Muscle layer of duodenum (tissue), 2 donors: Measurements from ENCODE around the gene STK17A.
"Not testable (repeated sequence)": the region's sequence is repeated elsewhere in the genome, so short reads cannot be mapped to it uniquely, and the experiment has no call there.

Experiments
- H3K27ac ChIP-seq: one replicate; pipeline ENCODE4 v1.7.0; 2013; ENCODE audit warnings: mild to moderate bottlenecking, low read length
- H3K27me3 ChIP-seq: one replicate; pipeline ENCODE4 v1.7.0; 2013; ENCODE audit warnings: low read depth, mild to moderate bottlenecking, control low read depth, low read length
- H3K36me3 ChIP-seq, 2 donors: one replicate each; pipeline ENCODE4 v1.7.0; 2013; ENCODE audit warnings: low read length in 2 of 2, control low read depth in 1 of 2, mild to moderate bottlenecking in 1 of 2; ENCODE audit not compliant: insufficient read depth in 2 of 2, control insufficient read depth in 1 of 2
- H3K4me1 ChIP-seq, 2 donors: one replicate each; pipeline ENCODE4 v1.7.0; 2013; ENCODE audit warnings: low read length in 2 of 2, mild to moderate bottlenecking in 2 of 2, control low read depth in 1 of 2, moderate library complexity in 1 of 2; ENCODE audit not compliant: insufficient read depth in 2 of 2, control insufficient read depth in 1 of 2
- H3K4me3 ChIP-seq, 2 donors: one replicate each; pipeline ENCODE4 v1.7.0; 2013; ENCODE audit warnings: low read length in 2 of 2, low read depth in 1 of 2, mild to moderate bottlenecking in 1 of 2
- H3K9me3 ChIP-seq, 2 donors: one replicate each; pipeline ENCODE4 v1.7.0; 2013; ENCODE audit warnings: low read length in 2 of 2, control low read depth in 1 of 2, mild to moderate bottlenecking in 1 of 2; ENCODE audit not compliant: control insufficient read depth in 1 of 2
- donor health status: healthy.

The STK17A gene

DNA sequence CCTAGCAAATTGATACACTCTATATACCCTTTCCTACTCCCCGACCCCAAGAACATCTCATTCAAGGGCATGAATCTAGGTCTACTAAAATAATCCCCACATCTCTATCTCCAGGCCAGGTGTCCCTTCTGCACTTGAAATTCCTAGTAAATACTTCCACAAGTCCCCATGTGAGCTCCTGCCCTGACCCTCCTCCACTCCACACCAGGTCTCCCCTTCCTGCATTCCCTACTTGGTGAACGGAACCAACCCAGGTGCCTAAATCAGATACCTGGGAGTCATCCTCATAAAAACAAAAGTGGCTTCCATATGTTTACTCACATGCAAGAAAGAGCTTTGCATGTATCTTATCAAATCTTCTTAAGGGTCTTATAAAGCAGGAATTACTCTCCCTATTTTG is 77.2 kb downstream of the STK17A start:
- H3K4me1 ChIP-seq: peaks cover 0 to 4% of the 10 kb centered on the region in 2 donors
- no peaks in the 10 kb centered on the region for H3K27me3 ChIP-seq
- no peak overlapping the region for H3K4me3 ChIP-seq
- no peaks in the 10 kb centered on the region for H3K9me3 ChIP-seq
- H3K27ac ChIP-seq: no peak overlapping the region
- H3K36me3 ChIP-seq: peaks cover 3 to 7% of the 10 kb centered on the region in 2 donors

DNA sequence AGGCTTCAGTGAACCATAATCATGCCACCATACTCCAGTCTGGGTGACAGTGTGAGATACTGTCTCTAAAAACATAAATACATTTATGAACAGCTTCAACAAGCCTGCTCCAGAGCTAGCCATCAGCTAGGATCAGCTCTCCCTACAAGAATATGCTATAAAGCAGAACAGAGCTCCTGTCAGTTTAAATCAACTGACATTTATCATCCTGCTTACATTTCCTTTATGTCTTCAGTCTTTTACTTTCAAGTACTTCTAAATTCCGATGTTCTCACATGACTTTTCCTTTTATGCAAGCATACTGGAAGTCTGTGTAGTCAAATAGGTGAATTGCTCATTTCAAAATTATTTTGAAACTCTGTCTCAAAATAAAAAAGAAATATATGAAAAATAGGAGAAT is 81.8 kb downstream of the STK17A start:
- Histone ChIP-seq H3K27me3 (no peaks in the 10 kb centered on the region), H3K36me3 (no peaks in the 10 kb centered on the region), H3K4me1 (peaks cover 0 to 4% of the 10 kb centered on the region in 2 donors), H3K9me3 (no peaks in the 10 kb centered on the region), H3K27ac (no peak overlapping the region), H3K4me3 (no peak overlapping the region)

DNA sequence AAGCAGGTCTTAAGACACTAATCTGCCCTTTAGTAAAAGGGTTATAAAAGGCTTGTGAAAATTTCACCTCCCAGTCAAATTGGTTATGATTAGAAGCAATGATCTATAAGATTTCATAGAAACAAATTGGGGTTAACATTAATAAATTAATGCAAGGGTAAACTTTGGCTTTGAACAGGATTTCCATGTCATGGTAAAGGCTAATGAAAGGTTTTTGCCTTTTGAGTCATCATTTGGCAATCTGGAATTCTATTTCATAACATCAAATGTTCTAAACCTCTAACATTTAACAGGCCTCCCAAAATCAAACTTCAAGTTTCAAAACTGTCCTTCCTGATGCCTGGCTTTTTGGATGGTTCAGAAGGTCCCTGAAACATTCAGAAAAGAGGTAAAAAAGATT is 84.0 kb downstream of the STK17A start:
- Histone ChIP-seq H3K4me1 (peaks cover 0 to 7% of the 10 kb centered on the region in 2 donors), H3K36me3 (no peaks in the 10 kb centered on the region), H3K9me3 (peaks cover 0 to 1% of the 10 kb centered on the region in 2 donors), H3K27me3 (no peaks in the 10 kb centered on the region), H3K27ac (no peak overlapping the region), H3K4me3 (no peak overlapping the region)

DNA sequence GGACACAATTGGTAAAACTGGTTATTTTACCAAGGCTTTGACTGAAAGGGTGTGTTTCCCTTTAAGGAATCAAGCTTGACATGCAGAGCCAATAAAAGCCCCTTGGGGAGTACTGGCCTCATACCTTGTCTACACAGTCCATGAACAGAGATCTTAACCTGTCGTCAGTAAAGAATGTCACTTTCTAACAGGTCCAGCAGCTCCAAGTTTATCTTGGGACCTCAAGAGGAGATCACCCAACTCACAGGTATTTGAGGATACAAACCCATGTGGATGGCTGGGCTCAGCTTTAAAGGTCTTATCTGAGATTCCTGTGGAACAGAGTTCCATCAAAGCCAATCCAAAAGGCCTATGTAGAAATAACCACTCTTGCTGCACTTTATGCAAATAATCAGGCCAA is 85.1 kb downstream of the STK17A start:
- H3K27me3 ChIP-seq: no peaks in the 10 kb centered on the region
- peaks cover 0 to 7% of the 10 kb centered on the region in 2 donors for H3K4me1 ChIP-seq

DNA sequence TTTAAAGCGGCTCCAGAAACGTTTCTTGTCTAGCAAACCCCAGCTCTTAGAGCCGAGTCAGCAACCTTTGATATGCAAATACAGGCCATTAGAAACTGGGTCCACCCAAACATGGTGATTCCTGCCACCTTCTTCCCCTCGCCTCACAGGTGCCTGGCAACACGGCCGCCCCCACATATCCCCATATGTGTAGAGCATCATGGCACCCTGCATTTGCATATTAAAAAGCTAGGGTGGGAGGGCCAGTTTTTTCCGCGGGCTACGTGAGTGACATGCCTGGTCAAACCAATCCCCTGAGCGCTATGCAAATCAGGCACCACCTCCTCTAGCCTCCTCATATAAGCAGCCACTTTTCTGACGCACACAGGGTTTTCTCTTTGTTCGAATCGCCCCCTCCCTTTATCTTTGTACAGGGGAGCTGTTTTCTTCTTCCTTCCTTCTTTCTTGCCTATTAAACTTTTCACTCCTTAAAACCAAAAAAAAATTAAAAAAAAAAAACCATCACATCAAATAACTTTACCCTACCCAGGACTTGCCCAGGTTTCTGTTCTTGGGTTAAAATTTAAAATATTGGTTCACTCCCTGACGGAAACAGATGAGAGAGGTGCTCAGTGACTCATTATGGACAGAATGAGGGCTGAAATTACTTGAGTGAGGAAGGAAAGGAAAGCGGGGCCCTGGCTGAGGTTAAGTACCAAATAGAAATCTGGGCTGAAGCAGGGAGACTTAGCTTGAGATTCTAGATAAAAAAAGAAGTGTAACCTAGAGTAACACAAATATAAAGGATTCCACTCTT is 86.6 kb downstream of the STK17A start:
- no peaks in the 10 kb centered on the region for H3K27me3 ChIP-seq
- no peak overlapping the region for H3K27ac ChIP-seq
- peaks cover 0 to 2% of the 10 kb centered on the region in 2 donors for H3K9me3 ChIP-seq

More for the DNA sequence above, 85.1 kb downstream of the STK17A start:
- H3K36me3 ChIP-seq: no peaks in the 10 kb centered on the region
- H3K27ac ChIP-seq: no peak overlapping the region
- no peak overlapping the region for H3K4me3 ChIP-seq
- H3K9me3 ChIP-seq: peaks cover 0 to 2% of the 10 kb centered on the region in 2 donors

DNA sequence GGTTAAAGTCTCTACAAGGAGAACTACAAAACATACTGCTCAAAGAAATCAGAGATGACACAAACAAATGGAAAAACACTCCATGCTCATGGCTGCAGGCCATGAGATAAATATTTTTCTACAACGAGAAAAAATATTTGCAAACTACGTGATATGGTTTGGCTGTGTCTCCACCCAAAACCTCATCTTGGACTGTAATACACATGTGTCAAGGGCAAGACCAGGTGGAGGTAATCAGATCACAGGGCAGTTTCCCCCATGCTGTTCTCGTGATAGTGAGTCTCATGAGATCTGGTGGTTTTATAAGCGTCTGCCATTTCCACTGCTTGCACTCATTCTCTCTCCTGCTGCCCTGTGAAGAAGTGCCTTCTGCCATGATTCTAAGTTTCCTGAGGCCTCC is 88.6 kb downstream of the STK17A start:
- Histone ChIP-seq H3K4me1 (peaks cover 0 to 3% of the 10 kb centered on the region in 2 donors), H3K27ac (no peak overlapping the region), H3K36me3 (no peaks in the 10 kb centered on the region), H3K9me3 (peaks cover 0 to 2% of the 10 kb centered on the region in 2 donors), H3K4me3 (no peak overlapping the region), H3K27me3 (no peaks in the 10 kb centered on the region)

More for the DNA sequence above, 86.6 kb downstream of the STK17A start:
- H3K4me3 ChIP-seq: no peak overlapping the region
- no peaks in the 10 kb centered on the region for H3K36me3 ChIP-seq
- H3K4me1 ChIP-seq: peaks cover 0 to 6% of the 10 kb centered on the region in 2 donors

DNA sequence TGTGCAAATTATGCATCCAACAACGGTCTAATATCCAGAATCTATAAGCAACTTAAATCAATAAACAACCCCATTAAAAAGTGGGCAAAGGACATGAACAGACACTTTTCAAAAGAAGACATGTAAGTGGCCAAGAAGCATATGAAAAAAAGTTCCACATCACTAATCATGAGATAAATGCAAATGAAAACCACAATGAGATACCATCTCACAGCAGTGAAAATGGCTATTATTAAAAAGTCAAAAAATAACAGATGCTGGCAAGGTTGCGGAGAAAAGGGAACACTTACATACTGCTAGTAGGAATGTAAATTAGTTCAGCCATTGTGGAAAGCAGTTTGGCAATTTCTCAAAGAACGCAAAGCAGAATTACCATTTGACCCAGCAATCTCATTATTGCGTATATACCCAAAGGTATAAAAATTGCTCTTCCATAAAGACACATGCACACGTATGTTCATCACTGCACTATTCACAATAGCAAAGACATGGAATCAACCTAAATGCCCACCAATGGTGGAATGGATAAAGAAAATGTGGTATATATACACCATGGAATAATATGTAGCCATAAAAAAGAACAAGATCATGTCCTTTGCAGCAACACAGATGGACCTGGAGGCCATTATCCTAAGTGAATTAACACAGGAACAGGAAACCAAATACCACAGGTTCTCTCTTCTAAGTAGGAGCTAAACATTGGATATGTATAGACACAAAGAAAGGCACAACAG is 90.5 kb downstream of the STK17A start:
- H3K9me3 ChIP-seq, H3K27ac ChIP-seq, H3K27me3 ChIP-seq, H3K4me1 ChIP-seq, H3K36me3 ChIP-seq, H3K4me3 ChIP-seq: not testable (repeated sequence)

DNA sequence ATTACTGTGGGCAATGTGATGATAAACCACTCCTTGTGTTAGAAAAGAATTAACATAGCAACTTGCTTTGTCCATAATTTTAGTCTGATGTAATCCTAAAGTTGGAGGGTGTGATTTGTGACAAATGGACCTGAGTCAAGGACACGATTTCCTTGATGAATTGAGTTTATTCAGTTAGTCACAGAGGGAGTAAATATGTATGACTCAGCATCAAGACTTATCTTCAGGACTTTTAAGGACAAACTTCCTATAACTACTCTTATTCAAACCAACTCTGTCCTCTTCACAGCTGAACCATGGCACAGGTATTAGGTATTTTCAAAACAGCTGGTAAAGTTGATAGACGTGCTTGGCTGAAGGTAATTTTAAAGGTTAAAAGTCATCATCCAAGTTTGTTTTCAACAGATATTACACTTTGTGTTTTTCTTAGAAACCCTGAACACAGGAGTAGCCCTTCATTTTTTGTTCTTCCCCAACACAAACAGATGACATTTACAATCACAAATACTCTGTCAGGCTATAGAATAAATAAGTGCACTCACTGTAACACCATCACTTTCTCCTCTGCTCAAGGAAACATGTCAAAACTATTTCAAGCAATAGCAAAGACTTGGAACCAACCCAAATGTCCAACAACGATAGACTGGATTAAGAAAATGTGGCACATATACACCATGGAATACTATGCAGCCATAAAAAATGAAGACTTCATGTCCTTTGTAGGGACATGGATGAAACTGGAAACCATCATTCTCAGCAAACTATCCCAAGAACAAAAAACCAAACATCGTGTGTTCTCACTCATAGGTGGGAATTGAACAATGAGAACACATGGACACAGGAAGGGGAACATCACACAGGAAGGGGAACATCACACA is 91.9 kb downstream of the STK17A start:
- Histone ChIP-seq H3K27me3 (no peaks in the 10 kb centered on the region), H3K4me3 (no peak overlapping the region), H3K4me1 (peaks cover 0 to 3% of the 10 kb centered on the region in 2 donors), H3K9me3 (peaks cover 0 to 2% of the 10 kb centered on the region in 2 donors), H3K27ac (no peak overlapping the region), H3K36me3 (no peaks in the 10 kb centered on the region)
